Amniotic stem cell (primary cell): ENCODE measurements around the gene RNU4-1.
"Not testable (repeated sequence)": the region's sequence is repeated elsewhere in the genome, so short reads cannot be mapped to it uniquely, and the experiment has no call there.

Source experiments
- DNase-seq: peaks from one replicate; lab custom pipeline; 2025; lab: John Stamatoyannopoulos, UW

RNU4-1 gene

DNA sequence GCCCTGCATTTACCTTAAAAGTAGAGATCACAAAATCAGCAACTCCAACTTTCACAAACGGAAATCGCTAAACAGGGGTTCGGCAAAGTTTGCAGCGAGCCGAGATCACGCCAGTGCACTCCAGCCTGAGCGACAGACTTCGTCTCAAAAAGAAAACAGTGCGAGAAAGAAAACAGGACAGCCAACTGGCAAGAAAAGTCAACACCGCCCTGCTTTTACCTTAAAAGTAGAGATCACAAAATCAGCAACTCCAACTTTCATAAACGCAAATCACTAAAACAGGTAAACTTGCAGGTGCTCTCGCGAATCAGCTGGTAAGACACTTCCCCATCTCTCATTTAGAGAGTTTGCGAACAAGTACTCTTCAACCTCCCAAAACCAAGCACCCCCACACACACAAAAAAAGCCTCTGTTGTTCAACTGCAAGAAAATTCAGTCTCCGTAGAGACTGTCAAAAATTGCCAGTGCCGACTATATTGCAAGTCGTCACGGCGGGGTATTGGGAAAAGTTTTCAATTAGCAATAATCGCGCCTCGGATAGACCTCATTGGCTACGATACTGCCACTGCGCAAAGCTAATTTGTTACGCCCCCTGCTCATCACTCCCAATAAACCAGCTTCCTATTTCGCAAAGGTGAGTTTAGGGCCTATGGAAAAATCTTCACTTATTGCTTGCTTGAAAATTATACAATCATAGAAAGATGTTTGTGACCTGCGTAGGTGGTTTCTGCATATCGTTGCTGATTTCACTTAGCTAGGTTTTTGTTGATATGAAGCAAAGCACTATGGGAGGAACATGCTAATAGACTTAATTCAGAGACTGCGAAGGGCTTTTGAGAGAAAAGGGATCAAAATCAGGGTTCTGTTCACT is at the start of gene RNU4-1:
TSS of gene RNU4-1 (minus strand) at position 577 of the 871 bp plus-strand sequence.
- DNase-seq: peak; percentile 84

DNA sequence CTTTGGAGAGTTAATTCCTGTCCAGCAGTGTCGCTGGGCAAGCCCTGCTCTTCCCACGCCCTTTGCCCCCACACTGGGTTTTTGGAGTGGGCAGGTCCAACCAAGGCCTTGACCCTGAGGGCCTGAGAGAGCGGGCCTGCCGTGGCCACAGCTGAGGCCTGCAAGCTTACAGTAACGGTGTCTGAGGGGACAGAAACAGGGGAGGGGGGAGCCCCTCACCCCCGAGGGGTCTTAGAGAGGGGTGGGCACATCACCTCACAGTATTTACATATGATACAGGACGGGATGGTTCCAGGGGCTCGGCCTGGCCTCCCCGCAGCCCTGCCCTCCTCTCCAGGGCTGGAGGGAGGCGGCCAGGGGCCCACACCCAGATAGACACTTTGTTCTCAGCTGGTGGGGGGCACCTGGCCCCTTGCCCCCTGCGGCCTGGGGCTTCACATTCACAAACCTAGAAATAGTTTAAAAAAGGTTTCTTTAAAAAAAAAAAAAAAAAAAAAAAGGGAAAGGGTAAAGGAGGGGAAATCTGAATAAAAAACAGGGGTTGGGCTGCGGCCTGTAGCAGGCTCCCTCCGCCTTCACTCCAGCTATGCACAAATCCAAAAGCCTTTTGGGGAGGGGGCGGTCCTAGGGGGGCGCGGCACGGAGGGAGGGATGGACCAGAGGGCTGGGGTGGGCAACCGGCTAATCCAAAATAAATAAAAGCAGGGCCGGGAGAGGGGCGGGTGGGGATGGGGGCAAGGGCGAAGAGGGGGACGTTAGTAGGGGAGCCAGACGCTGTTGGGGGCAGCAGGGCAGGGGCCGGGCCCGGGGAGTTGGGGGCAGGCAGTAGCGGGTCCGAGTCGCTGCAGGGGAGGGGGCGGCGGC is 49.4 kb upstream of the RNU4-1 start:
- DNase-seq: no peak

DNA sequence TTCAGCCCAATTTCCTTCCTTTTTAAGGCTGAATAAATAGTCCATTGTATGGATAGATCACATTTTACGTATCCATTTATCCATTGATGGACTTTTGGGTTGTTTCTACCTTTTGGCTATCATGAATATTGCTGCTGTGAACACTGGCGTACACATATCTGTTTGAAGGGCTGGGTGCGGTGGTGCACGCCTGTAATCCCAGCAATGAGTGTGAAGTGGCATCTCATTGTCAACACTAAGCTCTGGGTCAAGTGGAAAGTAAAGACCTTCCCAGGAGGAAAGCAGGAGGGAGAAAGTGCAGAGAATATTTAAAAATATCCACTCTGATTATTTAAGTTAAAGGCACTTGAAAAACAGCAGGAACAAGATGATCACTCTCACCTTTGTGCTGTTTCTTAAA is 46.2 kb upstream of the RNU4-1 start:
- no peak for DNase-seq

DNA sequence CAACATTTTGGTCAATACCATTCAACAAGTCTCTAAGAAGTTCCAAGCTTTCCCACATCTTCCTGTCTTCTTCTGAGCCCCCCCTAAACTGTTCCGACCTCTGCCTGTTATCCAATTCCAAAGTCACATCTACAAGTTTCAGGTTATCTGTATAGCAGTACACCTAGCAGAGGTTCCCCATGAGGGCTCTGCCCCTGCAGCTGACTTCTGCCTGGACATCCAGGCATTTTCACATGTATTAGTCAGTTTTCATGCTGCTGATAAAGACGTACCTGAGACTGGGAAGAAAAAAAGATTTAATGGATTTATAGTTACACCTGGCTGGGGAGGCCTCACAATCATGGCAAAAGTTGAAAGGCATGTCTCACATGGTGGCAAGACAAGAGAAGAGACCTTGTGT is 44.7 kb upstream of the RNU4-1 start:
- no peak for DNase-seq

DNA sequence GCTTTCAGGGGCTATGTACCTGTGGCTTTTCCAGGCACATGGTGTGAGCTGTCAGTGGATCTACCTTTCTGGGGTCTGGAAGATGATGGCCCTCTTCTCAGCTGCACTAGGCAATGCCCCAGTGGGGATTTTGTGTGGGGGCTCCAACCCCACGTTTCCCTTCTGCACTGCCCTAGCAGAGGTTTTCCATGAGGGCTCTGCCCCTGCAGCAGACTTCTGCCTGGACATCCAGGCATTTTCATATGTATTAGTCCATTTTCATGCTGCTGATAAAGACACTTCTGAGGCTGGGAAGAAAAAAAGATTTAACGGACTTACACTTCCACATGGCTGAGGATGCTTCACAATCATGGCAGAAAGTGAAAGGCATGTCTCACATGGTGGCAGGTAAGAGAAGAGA is 43.4 kb upstream of the RNU4-1 start:
- DNase-seq: not testable (repeated sequence)

DNA sequence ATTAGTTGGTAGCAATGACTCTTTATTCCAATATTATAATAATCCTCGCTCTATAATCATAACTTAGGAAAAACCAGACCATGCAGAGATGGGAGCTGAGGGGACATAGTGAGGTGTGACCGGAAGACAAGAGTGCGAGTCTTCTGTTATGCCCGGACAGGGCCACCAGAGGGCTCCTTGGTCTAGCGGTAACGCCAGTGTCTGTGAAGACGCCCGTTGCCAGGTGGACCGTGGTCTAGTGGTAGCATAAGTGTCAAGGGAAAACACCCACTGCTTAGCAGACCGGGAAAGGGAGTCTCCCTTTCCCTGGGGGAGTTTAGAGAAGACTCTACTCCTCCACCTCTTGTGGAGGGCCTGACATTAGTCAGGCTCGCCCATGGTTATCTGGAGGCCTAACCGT is 42.4 kb upstream of the RNU4-1 start:
- peak; percentile 17 for DNase-seq

DNA sequence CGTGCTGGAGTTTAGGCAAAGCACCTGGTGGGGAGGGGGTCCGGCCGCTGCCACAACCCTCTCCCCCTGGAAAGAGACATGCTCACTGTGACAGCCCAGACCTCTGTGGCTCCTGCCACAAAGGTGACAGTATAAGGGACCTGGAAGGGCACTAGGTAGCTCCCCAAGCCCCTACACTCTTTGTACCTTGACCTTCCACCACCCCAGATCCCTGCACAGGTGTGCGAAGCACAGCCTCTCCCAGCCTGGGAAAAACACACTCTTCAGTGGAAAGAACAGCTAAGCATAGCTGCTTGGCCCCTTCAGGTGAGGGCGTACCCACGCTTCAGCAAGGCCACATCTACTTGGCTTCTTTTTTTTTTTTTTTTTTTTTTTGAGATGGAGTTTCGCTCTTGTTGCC is 39.5 kb upstream of the RNU4-1 start:
- no peak for DNase-seq

DNA sequence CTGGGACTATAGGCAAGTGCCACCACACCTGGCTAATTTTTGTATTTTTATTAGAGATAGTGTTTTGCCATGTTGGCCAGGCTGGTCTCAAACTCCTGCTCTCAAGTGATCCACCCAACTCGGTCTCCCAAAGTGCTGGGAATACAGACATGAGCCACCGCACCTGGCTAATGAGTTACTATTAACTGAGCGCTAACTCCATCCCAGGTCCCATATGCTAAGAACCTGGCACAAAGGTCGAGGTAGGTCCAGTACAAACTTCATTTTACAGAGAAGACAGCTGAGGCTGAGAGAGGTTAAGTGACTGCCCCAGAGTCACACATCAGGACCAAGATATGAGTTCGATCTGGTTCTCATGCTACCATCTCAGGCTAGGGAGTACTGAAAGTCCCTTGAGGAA is 39.0 kb upstream of the RNU4-1 start:
- DNase-seq: no peak

DNA sequence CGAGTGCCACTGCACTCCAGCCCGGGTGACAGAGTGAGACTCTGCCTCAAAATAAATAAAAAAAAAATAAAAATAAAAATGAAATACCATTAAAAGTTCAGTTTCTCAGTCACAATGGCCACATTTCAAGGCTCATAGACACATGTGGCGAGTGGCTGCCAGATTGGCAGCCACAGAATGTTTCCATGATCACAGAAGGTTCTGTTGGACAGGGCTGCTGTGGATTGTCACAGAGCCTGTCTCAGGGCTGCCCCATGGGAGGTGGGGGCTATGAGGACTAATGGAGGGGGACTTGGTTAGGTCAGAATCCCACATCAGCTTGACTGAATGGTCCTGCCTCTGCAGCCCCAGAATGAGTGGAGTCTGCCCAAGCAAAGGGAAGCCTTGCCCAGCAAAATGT is 38.4 kb upstream of the RNU4-1 start:
- DNase-seq: no peak

DNA sequence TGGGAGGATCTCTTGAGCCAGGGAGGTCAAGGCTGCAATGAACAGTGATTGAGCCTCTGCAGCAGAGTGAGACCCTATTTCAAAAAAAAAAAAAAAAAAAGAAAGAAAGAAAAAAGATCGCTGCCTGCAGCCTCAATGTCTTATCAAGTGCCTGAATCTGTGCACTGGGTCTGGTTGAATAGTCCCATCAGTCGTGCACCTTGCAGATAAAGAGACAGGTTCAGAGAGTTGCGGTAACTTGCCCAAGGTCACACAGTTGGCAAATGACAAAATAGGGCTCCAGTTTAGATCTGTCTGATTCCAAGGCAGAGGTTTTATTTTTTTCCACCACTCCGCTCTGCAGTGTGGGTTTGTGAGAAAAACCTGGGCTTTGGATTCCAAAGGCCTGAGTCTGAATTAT is 35.2 kb upstream of the RNU4-1 start:
- no peak for DNase-seq

DNA sequence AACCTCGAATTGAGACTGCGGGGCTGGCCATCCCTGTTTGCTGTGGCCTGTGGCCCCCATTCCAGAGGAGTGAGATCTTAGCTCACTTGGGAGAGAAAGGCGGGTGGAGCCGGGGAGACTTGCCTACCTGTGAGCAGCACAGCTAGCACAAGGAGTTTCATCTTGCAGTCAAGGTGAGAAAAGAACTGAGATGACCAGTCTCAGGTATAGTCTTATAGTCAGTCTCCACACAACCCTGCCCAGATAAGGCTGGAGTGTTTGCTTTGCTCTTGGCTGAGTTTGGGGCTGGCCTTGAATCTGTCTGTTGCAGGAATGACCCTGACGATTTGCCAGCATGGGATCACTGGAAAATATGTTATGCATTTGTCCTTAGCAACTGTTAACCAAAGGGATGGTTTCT is 34.6 kb upstream of the RNU4-1 start, which contains the start of gene PLA2G1B:
TSS of gene PLA2G1B (minus strand) at position 187 of the 400 bp plus-strand sequence. CDS start at position 161, 26 bp downstream.
- no peak for DNase-seq

DNA sequence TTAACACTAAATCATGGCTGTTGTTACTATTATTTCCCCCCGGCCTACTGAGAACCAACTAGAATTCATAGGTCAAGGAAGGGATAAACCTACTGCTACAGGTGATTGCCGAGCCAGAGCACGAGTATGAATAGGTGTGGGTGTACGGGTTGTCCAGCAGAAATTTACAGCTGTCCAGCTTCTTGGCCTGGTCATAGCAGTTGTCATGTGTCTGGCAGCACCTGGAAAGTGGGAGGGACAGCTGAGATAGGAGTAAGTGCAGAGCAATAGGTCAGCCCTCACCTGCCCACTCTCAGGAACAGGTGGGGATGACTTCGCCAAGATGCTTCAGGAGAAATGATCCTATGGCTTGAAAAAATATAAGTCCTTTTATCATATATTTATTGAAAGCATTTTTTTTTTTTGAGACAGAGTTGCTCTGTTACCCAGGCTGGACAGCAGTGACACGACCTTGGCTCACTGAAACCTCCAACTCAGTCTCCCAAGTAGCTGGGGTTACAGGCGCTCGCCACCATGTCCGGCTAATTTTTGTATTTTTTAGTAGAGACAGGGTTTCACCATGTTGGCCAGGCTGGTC is 31.9 kb upstream of the RNU4-1 start:
- no peak for DNase-seq

DNA sequence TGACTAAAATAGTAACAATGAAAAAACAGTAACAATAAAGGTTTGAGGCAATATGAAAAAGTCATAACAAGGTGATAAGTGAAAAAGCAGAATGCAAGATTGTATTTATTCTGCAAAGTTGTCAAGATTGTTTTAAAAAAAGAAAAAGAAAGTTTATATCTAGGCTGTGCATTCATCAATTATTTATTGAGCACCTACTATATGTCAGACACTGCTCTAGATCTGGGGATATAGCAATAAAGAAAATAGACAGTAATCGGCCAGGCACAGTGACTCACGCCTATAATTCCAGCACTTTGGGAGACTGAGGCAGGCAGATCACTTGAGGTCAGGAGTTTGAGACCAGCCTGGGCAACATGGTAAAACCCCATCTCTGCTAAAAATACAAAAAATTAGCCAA is 30.7 kb upstream of the RNU4-1 start:
- DNase-seq: no peak

DNA sequence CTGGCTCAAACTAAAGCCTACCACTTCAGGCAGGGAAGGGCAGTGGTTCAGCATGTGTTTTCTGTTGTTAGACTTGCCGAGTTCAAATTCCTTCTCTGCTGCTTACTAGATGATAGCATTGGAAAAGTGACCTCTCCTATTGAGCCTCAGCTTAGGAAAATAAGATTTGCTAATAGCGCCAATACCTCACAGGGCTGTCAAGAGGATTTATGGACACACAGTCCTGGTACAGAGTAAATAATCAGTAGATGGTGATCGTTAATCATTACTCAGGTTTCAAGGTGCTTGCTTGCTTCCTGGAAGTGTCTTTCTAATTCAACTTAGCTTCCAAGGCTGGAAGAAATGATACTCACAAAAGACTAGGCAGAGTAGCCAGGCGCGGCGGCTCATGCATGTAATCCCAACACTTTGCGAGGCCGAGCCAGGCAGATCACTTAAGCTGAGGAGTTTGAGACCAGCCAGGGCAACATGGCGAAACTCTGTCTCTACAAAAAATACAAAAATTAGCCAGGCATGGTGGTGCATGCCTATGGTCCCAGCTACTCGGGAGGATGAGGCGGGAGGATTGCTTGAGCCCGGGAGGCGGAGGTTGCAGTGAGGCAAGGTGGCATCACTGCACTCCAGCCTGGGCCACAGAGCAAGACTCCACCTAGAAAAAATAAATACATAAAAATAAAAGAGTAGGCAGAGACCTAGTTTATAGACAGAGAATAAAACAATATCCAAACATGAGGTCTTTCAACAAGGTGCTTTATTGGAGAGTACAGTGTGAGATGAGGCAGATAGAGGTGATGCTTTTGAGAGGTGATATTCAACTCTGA is 28.6 kb upstream of the RNU4-1 start:
- DNase-seq: no peak

DNA sequence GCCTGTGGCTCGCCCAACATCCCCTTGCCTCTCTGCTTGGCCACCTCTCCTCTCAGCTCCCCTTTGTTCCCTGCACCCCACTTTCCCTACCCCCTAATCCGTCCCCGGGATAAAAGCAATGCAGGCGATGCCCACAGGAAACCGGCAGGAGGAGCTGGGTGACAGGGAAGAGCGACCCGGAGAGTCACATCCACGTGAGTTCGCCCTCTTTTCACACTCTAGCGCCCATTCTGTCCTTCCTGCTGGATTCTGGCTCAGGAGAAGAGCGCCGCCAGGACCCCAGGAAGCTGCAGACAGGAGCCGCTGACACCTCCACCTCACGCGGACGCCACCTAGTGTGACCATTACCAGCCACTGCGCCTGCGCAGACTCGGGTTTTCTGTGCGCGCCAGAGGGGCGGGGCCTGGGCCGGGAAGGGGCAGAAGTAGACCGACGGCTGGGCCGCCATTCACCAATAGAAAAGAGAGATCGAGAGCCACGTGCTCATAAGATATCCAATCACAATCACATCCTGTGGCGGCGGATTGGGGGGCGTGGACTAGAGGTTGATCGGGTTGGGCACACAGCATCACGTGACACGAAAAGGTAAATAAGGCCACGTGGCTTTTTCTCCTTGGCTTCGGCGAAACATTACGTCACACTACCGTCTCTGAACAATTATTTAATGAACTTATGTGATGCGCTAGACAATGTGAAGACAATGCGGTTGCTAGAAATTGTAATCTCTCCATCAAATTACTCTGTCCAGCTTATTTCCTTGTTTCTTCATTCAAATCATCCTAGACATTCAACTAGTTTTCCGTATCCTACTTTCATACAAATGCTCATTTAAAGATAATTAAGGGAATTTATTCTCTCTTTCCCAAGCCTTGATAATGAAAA is 24.4 kb upstream of the RNU4-1 start:
- DNase-seq: peak; percentile 99

DNA sequence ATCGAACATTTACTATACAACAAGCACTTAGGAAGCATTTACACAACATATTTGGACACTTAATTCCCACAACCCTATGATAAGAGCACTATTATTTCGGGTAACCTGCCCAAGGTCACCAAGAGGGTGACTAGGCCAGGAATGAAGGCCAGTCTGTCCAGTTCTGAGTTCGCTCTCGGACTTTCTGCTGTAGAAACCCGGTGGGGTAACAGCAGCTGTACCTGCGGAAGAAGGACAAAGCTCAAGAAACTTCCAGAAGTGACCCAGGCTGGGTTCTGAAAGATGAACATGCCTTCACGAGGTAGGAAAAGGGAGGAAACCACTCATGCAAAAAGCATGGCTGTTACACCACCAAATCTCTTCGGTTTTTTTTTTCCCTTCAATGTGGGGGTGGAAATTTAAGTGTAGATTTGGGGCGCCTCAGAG is 23.8 kb upstream of the RNU4-1 start:
- DNase-seq: no peak

DNA sequence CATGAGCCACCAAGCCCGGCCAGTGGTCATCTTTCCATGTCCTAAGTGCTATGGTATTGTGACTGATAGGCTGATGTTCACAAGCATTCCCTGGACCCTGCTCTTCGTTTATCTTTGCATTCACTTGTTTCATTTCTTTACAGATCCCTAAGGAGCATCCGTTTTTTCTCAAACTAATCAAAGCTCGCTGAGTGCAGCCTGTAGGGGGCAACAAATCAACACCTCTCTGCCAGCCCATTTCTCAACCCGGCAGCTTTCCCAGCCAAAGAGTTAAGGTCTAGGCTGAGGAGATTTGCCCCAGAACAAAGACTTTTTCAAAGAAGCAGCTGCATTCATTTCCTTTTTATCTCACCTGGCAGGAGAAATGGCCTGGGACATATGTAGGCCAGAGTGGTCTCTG is 21.2 kb upstream of the RNU4-1 start:
- DNase-seq: no peak

DNA sequence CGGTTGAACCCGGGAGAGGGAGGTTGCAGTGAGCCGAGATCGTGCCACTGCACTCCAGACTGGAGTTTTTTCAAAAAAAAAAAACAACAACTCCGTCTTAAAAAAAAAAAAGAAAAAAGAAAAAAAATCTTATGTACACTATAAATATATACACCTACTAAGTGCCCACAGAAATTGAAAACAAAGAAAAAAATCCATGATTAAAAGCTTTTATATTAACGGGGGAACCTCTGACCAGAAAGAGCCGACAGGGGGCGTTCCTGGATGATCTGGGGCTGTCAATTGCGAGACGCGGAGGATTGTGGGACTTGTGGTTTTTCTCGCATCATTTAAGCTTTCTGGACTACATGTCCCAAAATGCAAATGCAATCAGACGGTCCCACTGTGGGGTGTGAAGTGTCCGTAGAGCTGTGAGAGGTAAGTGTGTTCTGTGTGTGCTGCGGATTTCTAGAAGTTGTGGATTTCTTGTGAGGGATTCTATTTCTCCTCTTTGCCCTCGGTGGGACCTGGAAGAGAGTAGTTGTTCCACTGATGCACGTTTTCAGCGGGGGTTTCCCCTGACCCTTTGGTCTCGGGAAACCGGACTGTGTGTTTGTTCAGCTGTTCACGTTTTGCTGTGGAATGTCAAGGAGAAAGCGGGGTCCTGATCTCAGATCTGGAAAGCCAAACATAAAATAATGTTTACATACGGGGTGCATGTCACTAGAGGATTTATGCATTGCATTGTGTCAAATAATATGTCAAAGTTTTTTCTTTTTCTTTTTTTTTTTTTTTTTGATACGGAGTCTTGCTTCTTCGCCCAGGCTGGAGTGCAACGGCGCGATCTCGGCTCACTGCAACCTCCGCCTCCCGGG is 9.2 kb upstream of the RNU4-1 start, which contains the start of gene SIRT4:
TSS of gene SIRT4 (plus strand) at position 360 of the 854 bp plus-strand sequence. CDS start 1,241 bp downstream, outside the sequence.
- DNase-seq: peak; percentile 88

DNA sequence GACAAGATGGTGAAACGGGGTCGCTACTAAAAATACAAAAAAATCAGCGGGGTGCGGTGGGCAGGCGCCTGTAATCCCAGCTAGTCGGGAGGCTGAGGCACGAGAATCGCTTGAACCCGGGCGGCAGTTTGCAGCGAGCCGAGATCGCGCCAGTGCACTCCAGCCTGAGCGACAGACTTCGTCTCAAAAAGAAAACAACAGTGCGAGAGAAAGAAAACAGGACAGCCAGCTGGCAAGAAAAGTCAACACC is 701 bp downstream of the RNU4-1 start:
- no peak for DNase-seq
